GM19240 (cell line): ENCODE results near the gene CAPN12.

Experiments used
- DNase-seq: peaks from one replicate; pipeline ENCODE4 v3.0.0; 2011; ENCODE audit warnings: low spot score; ENCODE audit not compliant: insufficient read length

Gene CAPN12

GRCh38 chr19:38712161-38712748 lies 32.0 kb downstream of the CAPN12 start:
- DNase-seq: no peak

DNA sequence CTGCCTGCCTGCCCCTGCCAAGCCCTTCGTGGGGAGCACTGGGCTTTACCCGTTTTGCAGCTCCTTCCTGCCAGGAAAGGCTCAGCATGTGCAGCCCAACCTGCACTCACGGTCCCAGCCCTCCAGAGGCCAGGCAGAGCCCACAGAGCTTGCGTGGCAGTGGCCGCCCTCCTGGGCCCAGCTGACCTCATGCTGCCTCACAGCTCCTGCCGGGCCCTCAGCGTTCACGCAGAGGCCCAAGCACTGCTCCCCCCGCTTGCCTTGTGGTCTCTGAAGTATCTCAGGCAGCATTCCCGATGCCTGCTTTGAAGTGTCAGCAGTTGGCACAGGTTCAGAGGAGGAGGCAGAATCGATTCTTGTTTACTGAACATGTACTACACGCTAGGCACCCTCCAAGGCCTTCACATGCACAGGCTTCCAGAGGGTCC lies 32.5 kb downstream of the CAPN12 start:
- no peak for DNase-seq

DNA sequence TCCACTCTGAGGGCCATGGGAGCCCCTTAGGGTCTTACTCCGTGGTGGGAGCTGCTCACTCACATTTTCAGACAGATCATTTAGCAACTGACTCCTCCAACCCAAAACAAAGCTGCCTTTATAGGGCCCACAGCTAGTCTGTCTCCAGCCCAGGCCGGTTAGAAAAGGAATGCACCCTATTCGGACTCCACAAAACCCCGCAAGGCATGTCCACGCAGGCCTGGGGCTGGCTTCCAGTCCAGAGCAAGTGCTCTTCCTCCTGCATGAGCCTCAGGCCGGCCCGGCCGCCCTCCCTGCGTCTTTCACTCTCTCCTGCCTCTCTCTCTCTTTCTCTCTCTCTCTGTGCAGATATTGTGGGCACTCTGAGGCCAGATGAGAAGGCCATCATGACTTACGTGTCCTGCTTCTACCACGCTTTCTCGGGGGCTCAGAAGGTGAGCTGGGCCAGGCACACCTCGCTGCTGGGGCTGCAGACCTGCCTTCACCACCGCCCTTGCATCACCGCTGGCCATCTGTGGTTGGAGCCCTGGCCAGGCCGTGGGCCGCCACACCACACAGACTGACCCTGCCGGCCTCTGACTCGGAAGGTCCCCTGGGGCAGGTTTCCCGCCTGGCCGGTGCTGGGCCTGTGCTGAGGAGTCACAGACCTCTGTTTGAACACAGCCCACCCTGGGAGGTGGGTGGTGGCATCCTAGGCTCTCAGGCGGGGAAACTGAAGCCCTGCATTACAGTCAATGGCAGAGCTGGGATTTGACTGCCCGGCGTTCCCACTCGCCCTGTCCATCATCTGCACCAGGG lies 33.1 kb downstream of the CAPN12 start:
- DNase-seq: no peak

DNA sequence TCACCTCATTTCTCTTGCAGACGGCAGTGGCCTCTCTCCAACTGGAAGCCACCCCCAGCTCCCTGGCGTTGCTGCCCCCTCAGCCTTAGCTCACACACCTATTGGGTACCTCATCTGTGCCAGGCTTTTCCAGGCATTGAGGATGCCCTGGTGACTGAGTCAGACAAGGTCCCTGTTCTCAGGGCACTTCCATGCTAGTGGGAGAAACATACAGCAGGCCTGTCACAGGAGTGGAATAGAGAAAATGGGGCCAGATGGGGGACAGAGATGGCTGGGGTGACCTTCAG lies 33.9 kb downstream of the CAPN12 start:
- DNase-seq: no peak

DNA sequence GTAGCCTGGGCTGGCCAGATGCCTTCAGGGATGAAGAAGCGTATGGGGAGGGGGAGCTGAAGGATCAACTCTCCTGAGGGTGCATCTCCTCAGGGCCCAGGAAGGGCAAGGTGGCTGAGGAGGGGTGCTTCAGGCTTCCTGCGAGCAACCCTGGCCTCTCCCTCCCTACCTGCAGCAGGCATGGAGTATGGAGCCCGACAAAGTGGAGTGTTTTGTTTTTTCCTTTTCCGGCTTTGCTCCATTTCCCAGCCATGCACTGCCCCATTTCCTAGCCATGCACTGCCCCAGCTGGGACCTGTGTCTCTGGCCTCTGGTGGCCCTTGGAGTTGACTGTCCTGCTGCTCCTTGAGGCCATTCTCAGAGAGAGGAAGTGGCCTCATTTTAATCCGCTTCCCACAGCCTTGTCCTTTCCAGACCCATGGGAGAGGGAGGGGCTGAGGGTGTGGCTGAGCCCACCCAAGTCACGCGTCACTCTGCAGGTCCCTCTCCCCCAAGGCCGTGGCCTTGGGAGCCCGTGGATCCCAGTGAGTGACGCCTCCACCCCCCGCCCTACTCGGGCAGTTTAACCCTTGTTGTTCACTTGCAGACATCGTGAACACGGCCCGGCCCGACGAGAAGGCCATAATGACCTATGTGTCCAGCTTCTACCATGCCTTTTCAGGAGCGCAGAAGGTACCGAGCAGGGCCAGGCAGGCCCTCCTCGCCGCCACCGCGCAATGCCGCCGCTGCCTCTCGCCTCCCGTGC lies 34.4 kb downstream of the CAPN12 start:
- no peak for DNase-seq

DNA sequence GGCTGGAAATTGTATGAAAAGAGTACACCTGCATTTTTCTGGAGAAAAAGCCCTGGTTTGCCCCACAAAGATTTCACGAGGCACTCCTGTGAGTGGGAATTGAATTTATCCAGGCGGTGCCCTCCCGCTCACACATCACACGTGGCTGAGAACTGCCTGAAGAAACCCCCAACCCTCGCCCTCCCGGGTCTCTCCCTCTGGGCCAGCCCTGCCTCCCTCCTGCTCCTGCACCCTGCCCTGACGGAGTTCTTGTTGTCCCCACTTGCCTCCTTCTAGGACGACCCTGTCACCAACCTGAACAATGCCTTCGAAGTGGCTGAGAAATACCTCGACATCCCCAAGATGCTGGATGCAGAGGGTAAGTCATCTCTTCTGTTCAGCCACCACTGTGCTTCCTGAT lies 35.2 kb downstream of the CAPN12 start:
- DNase-seq: no peak

GRCh38 chr19:38708413-38709024 lies 35.8 kb downstream of the CAPN12 start:
- DNase-seq: no peak

DNA sequence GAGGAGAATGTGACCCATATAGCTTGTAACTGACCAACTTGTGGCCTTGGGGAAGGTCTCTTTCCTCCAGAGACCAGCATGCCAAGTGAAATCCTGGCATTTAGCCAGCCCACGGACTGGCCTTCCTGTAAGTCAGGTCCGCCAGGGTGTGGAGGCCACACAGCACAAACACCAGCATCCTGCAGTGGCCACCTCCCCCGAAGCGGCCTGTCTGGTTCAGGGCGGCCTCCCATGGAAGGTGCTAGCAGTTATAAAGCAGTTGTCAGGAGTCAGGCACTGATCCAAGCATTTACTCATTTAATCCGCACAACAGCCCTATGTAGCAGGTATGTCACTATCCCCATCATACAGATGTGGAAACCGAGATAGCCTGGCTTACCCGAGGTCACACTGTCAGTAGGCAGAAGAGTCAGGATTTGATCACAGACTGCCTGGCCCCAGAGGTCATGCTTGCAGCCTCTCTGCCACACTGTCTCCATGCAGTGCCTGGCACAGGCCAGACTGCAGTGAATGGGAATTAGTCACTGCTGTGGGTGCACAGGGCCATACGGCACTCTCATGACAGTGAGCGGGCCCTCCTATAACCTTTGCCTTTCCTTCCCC lies 36.7 kb downstream of the CAPN12 start:
- DNase-seq: no peak

- DNase-seq: no peak
Observed at GRCh38 chr19:38706792-38707511, 37.3 kb downstream of the CAPN12 start.

GRCh38 chr19:38705197-38706019 lies 38.9 kb downstream of the CAPN12 start:
- no peak for DNase-seq

DNA sequence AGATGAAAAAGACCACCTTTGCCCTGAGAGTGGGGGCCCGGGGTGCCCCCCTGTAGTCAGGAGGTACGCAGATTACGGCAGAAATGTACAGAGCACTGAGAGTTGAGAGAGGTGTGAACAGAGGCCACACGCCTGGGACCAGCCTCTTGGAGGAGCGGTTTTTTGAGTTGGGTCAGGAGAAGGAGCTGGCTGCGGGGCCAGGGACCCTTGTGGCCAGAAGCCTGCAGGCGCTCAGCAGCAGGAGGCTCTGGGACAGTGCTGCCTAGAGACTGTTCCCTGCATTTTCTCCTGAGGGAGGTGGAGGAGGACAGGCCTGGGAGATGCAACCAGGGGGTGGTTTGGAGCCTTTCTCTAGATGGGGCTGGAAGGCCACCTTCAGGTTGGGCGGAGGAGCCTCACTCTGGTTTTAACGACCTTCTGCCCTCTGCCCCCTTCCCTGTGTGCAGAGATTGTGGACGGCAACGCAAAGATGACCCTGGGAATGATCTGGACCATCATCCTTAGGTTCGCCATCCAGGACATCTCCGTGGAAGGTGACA lies 39.7 kb downstream of the CAPN12 start:
- no peak for DNase-seq

DNA sequence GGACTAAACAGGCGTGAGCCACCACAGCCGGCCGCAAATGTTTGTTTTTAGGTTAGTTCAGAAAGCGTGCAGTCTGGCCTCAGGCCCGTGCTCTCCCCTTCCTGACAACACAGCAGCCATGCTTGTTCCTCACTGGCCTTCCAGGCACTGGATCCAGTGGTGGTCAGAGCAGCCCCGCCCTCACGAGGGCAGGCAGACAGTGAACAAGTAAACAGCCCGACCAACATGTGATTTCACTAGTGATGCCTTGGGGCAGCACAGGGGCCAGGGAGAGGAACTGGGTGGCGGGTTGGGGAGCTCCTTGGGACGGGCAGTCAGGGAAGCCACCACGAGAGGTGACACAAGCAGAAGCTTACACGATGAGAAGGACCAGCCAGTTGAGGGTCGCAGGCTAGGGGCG lies 40.8 kb downstream of the CAPN12 start:
- DNase-seq: no peak

DNA sequence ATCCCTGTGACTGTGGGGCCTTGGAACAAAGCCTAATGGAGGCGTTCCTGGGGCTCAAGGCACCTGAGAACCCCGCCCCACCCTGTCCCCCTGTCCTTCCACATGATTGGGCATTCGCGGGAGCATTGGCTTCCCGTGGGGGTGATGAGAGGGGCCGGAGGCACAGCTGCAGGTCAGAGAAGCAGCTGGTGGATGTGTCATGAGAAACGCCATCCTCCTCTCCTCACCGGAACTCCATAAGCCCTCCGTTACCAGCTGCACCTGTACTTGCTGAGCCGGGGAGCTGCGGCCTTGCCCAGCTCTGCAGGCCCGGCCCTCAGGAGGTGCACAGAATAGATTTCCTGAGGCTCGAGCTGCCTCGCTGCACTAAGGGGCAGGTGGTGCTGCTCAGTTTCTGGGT lies 42.0 kb downstream of the CAPN12 start:
- no peak for DNase-seq

- no peak for DNase-seq
Observed at GRCh38 chr19:38701455-38702063, 42.7 kb downstream of the CAPN12 start.

DNA sequence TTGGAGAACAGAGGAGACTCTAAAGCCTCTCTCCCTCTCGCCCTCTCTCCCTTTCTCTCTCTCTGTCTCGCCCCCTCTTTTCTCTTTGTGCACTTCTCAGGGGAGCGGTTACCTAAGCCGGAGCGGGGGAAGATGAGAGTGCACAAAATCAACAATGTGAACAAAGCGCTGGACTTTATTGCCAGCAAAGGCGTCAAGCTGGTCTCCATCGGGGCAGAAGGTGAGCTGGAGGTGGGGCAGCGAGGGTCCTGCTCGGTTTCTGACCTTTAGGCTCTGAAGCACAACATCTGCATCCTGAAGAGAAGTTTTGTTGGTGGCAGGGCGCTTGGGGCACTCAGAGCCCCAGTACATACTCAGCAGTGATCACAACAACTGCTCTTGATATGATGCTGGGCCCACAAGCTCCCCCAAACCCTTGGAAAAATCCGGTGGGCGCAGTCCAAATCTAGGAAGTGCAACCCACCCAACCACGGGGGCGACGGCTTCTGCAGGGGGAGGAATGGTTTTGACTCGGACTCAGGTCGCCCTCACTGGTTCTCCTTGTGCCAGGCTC lies 43.3 kb downstream of the CAPN12 start:
- DNase-seq: no peak

GRCh38 chr19:38700350-38700901 lies 43.8 kb downstream of the CAPN12 start:
- no peak for DNase-seq

GRCh38 chr19:38699647-38700349 lies 44.5 kb downstream of the CAPN12 start:
- DNase-seq: no peak

DNA sequence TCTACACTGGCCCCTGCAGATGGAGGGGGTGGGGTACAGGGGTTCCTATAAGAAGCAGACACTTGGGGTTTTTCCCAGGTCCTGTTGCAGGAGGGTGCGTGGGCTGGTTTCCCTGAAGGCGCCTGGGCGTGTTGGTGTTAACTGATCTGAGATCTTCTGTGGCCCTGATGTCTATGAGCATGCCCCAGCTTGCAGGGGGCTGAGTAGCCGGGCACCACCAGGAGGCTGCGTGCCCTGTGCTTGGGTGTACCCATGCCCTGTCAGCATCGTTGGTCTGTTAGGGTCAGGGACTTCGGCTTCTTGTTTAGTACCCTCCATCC lies 45.3 kb downstream of the CAPN12 start:
- DNase-seq: no peak
